Endothelial cell (in vitro differentiated cells): Measurements from ENCODE around the gene PEMT. TPM values are rescaled to one million over a fixed set of nuclear protein-coding genes. Genes with fewer than 3 reads are reported as not detected.
"Not testable (repeated sequence)": the region's sequence is repeated elsewhere in the genome, so short reads cannot be mapped to it uniquely, and the experiment has no call there.

Source experiments
- DNase-seq: peaks from one replicate; pipeline ENCODE4 v3.0.0; 2021; ENCODE audit warnings: low spot score
- H3K27ac Mint-ChIP-seq: one replicate; pipeline ENCODE4 v1.8.0; 2021; ENCODE audit warnings: mixed read lengths, inconsistent platforms; ENCODE audit not compliant: unreplicated experiment
- H3K27me3 Mint-ChIP-seq: one replicate; pipeline ENCODE4 v1.8.0; 2021; ENCODE audit warnings: mild to moderate bottlenecking, moderate library complexity, mixed read lengths, inconsistent platforms; ENCODE audit not compliant: unreplicated experiment
- H3K36me3 Mint-ChIP-seq: one replicate; pipeline ENCODE4 v1.8.0; 2021; ENCODE audit warnings: mild to moderate bottlenecking, low read depth, mixed read lengths, inconsistent platforms; ENCODE audit not compliant: unreplicated experiment
- H3K4me1 Mint-ChIP-seq: one replicate; pipeline ENCODE4 v1.8.0; 2021; ENCODE audit warnings: mild to moderate bottlenecking, mixed read lengths, inconsistent platforms; ENCODE audit not compliant: unreplicated experiment
- H3K4me3 Mint-ChIP-seq: one replicate; pipeline ENCODE4 v1.8.0; 2021; ENCODE audit warnings: mild to moderate bottlenecking, mixed read lengths, inconsistent platforms; ENCODE audit not compliant: unreplicated experiment
- H3K9me3 Mint-ChIP-seq: one replicate; pipeline ENCODE4 v1.8.0; 2021; ENCODE audit warnings: mixed read lengths, inconsistent platforms; ENCODE audit not compliant: unreplicated experiment
- CTCF ChIP-seq: fragments of 200-600 bp; sonication (generic); IDR thresholded peaks from one replicate; pipeline ENCODE4 v1.5.0; 2021; ENCODE audit warnings: antibody characterized with exemption; ENCODE audit not compliant: unreplicated experiment
- long read RNA-seq: library from polyadenylated mRNA; unstranded; transcript quantifications from one replicate; pipeline ENCODE4 v2.0.0, GENCODE V29; 2020; ENCODE audit not compliant: unreplicated experiment
- total RNA-seq: library from RNA; stranded (reverse); fragmentation: NEBNext Ultra II Directional; extraction: Animal tissue kit (Norgen Biotek cat#: 25700); gene quantifications from one replicate; pipeline ENCODE4 v1.2.1, GENCODE V29; 2021; ENCODE audit not compliant: unreplicated experiment

Gene PEMT
- total RNA-seq, result 29.7 TPM
- long read RNA-seq, transcript PEMT-201 (7 exons, 1,013 nt), result major isoform, 18 of 24 reads
- long read RNA-seq, partial matches to known transcripts, result 1 of 24 reads
- long read RNA-seq, other reads (novel, unspliced or antisense), result 5 of 24 reads

DNA sequence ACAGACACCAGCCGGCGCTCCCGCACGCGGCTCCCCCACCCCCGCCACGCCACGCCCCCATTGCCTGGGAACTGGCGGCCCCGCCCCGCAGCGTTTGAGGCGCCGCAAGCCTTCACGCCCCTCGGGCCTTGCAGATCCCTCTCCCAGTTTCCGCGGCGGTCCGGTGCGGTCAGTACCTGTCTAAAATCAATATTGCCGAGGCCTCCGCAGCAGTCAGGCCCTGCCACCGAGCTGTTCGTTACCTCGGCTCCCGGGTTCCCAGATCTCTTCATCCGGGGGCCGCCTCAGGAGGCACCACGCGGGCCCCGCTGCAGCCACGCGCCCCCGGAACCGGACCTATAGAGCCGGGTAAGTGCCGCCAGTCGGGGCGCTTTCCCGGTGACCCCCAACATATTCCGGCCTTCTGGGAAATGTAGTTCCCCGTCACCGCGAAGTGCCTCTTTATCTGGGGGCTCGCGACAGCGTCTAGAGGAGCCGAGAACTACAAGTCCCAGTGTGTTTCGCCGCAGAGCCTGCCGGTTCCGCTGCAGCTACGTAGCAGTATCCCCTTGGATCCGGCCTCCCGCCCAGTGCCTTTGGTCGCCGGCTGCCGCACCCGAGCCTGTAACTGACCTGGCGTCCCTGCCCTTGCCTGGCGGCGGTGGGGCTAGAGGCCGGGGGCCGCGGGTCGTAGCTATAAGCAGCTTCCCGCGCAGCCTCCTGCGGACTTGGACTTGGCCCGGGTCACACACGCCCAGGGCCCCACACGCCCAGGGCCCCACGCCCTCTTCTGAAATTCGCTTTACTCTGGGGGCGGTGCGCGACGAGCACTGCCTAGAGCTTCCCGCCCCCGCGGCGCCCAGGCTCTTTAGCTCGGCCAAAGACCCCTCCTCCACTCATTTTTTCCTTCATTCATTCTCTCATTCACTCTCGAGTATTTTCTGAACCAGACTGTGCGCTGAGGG, at the start of gene PEMT:
TSS of gene PEMT (minus strand) at position 354 of the 944 bp plus-strand sequence. CDS start at position 272, 82 bp downstream.
- peak within 1 kb of the TSS; percentile 87 for H3K27ac Mint-ChIP-seq
- peaks cover 14% of the 10 kb centered on the region for H3K4me1 Mint-ChIP-seq
- H3K9me3 Mint-ChIP-seq, result no peaks in the 10 kb centered on the region
- peaks cover 9% of the 10 kb centered on the region for H3K27me3 Mint-ChIP-seq
- no peak for TF ChIP-seq CTCF
- peak within 1 kb of the TSS; percentile 94 for H3K4me3 Mint-ChIP-seq
- peak; percentile 90 for DNase-seq
- H3K36me3 Mint-ChIP-seq, result no peaks in the 10 kb centered on the region

GRCh38 chr17:17639661-17640270, 48.3 kb upstream of the PEMT start:
- not testable (repeated sequence) for H3K4me1 Mint-ChIP-seq, H3K9me3 Mint-ChIP-seq, H3K4me3 Mint-ChIP-seq, H3K27ac Mint-ChIP-seq, DNase-seq, H3K36me3 Mint-ChIP-seq, H3K27me3 Mint-ChIP-seq

DNA sequence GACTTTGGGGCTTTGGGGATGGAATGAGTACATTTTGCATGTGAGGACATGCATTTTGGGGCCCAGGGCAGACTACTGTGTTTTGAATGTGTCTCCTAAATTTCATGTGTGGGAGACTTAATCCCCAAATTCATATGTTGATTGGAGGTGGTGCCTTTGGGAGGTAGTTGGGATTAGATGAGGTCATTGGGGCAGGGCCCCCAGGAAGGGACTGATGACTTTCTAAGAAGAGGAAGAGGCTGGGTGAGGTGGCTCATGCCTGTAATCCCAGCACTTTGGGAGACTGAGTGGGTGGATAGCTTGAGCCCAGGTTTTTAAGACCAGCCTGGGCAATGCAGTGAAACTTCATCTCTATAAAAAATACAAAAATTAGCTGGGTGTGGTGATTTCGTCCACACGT, 47.0 kb upstream of the PEMT start:
- H3K9me3 Mint-ChIP-seq, result no peaks in the 10 kb centered on the region
- H3K27me3 Mint-ChIP-seq, result peaks cover 9% of the 10 kb centered on the region
- H3K36me3 Mint-ChIP-seq, result no peaks in the 10 kb centered on the region
- no peak for TF ChIP-seq CTCF
- H3K4me3 Mint-ChIP-seq, result no peak overlapping the region
- H3K27ac Mint-ChIP-seq, result no peak overlapping the region
- DNase-seq, result no peak
- H3K4me1 Mint-ChIP-seq, result no peaks in the 10 kb centered on the region

DNA sequence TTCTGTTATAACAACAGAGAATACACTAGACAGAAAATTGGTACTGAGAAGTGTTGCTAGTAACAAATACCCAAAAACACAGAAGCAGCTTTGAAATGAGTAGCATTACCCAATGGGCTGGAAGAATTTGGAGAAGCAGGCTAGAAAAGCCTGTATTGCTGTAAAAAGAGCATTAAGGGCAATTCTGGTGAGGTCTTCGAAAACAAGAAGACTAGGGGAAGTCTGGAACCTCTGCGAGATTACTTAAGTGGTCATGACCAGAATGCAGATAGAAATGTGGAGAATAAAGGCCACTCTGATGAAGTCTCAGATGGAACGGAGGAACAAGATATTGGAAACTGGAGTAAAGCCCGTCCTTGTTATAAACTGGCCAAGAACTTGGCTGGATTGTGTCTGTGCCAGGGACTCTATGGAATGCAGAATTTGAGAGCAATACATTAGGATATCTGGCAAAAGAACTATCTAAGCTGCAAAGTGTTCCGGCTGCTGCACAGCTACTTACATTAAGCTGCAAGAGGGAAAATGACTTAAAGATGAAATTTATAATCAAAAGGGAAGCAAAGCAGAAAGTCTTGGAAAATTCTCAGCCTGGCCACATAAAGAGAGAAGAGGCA, 44.9 kb upstream of the PEMT start:
- Mint-ChIP-seq H3K9me3 (no peaks in the 10 kb centered on the region), H3K4me3 (no peak overlapping the region), H3K27me3 (peaks cover 9% of the 10 kb centered on the region), H3K4me1 (no peaks in the 10 kb centered on the region), H3K36me3 (no peaks in the 10 kb centered on the region), H3K27ac (no peak overlapping the region)
- no peak for DNase-seq
- TF ChIP-seq CTCF, result no peak

DNA sequence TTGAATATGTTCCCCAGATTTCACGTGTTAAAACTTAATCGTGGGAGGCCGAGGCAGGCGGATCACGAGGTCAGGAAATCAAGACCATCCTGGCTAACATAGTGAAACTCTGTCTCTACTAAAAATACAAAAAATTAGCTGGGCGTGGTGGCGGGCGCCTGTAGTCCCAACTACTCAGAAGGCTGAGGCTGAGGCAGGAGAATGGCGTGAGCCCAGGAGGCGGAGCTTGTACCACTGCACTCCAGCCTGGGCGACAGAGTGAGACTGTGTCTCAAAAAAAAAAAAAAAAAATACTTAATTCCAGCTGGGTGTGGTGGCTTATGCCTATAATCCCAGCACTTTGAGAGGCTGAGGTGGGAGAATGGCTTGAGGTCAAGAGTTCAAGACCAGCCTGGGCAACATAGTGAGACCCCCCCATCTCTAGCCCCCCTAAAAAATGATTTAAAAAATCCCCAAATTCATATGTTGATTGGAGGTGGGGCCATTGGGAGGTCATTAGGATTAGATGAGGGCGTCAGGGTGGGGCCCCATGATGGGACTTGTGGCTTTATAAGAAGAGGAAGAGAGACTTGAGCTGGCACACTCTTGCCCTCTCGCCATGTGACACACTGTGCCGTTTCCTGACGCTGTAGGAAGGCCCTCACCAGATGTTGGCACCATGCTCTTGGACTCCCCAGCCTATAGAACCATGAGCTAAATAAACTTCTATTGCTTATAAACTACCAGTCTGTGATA, 44.2 kb upstream of the PEMT start:
- H3K9me3 Mint-ChIP-seq, H3K36me3 Mint-ChIP-seq, H3K4me1 Mint-ChIP-seq, H3K27ac Mint-ChIP-seq, H3K27me3 Mint-ChIP-seq, H3K4me3 Mint-ChIP-seq, DNase-seq: not testable (repeated sequence)
